Prostate gland (tissue), 2 donors: Measurements from ENCODE around the gene FNDC10. TPM values are rescaled to one million over a fixed set of nuclear protein-coding genes. Genes with fewer than 3 reads are reported as not detected.
"Not testable (repeated sequence)": the region's sequence is repeated elsewhere in the genome, so short reads cannot be mapped to it uniquely, and the experiment has no call there.

Source experiments
- DNase-seq: peaks from one replicate; pipeline ENCODE4 v3.0.0-alpha.2; 2019; ENCODE audit warnings: low spot score
- H3K27ac ChIP-seq, 2 donors: fragments of 200-600 bp; sonication (generic); 2 replicates each; pipeline ENCODE4 v1.5.1; 2017 to 2019
- H3K27me3 ChIP-seq: fragments of 200-600 bp; sonication (generic); replicated peaks from 2 replicates; pipeline ENCODE4 v1.5.1; 2019; ENCODE audit not compliant: insufficient read depth
- H3K36me3 ChIP-seq, 2 donors: fragments of 200-600 bp; sonication (generic); 1 replicate in 1 of 2; 2 replicates in 1 of 2; pipeline versions ENCODE4 v1.5.1 to v1.8.1; 2017 to 2019
- H3K4me1 ChIP-seq: fragments of 200-600 bp; sonication (generic); replicated peaks from 2 replicates; pipeline ENCODE4 v1.5.1; 2019
- H3K4me3 ChIP-seq, 2 donors: fragments of 200-600 bp; sonication (generic); 2 replicates each; pipeline ENCODE4 v1.5.1; 2017 to 2019
- H3K9me3 ChIP-seq: fragments of 200-600 bp; sonication (generic); 2 replicates; pipeline ENCODE4 v1.5.1; 2017
- CTCF ChIP-seq, 4 experiments: fragments of 200-600 bp in 2 of 4; fragments of 450-650 bp in 2 of 4; sonication (generic) in 2 of 4; IDR thresholded peaks; 1 replicate in 3 of 4; 2 replicates in 1 of 4; pipeline ENCODE4 v1.5.1; 2016 to 2019; ENCODE audit warnings: antibody characterized with exemption in 4 of 4, mild to moderate bottlenecking in 2 of 4, moderate library complexity in 2 of 4
- POLR2A ChIP-seq: fragments of 450-650 bp; IDR thresholded peaks from one replicate; pipeline ENCODE4 v1.6.1; 2016; ENCODE audit warnings: antibody characterized with exemption, mild to moderate bottlenecking
- POLR2AphosphoS5 ChIP-seq: sonication (generic); formaldehyde crosslinking; IDR thresholded peaks from one replicate; pipeline ENCODE4 v1.6.1; 2017; ENCODE audit warnings: antibody characterized with exemption
- WGBS: methylation state at CpG from one replicate; pipeline ENCODE4 v1.1.5; 2018; 5-methylcytosine and 5-hydroxymethylcytosine counted together
- intact Hi-C: fragments of 100-400 bp; cut with DNase I; formaldehyde crosslinking; loops from one replicate; pipeline ENCODE4 v1.14.2; 2022
- total RNA-seq, 2 donors: library from RNA; depleted of rRNA; stranded (reverse); fragments of >200 nt; gene quantifications; one replicate each; pipeline ENCODE4 v1.1.0, GENCODE V29; 2016

FNDC10 gene
- total RNA-seq, 2 donors from 2014 or later = 3.5 to 33.3 TPM

- H3K4me1 ChIP-seq, DNase-seq, intact Hi-C loops, H3K4me3 ChIP-seq, H3K36me3 ChIP-seq, H3K27me3 ChIP-seq, H3K27ac ChIP-seq, H3K9me3 ChIP-seq: not testable (repeated sequence)
- WGBS = 98% methylated on average over 10 of the region's 13 CpGs
These were observed 34.7 kb upstream of the FNDC10 start for GRCh38 chr1:1634613-1635012.

GRCh38 chr1:1633409-1633808 lies 33.5 kb upstream of the FNDC10 start:
- no CpG with 5 or more reads among the region's 35 CpGs for WGBS
- intact Hi-C loops, H3K27ac ChIP-seq, H3K36me3 ChIP-seq, H3K4me1 ChIP-seq, H3K27me3 ChIP-seq, H3K9me3 ChIP-seq, DNase-seq, H3K4me3 ChIP-seq: not testable (repeated sequence)

- 4% methylated on average over 38 of the region's 48 CpGs for WGBS
- peak within 1 kb of the TSS; percentile 42 to 66 for H3K27ac ChIP-seq
- peak within 1 kb of the TSS in 1 of 2 donors; percentile 8 for H3K4me3 ChIP-seq
- no peaks in the 10 kb centered on the region for H3K9me3 ChIP-seq
- intact Hi-C loops = no loop called here
- no peaks in the 10 kb centered on the region for H3K36me3 ChIP-seq
- peaks cover 9% of the 10 kb centered on the region for H3K27me3 ChIP-seq
- no peak for TF ChIP-seq CTCF (IDR thresholded peaks at IDR 0.05)
- TF ChIP-seq POLR2AphosphoS5 = no peak
- no peak for TF ChIP-seq POLR2A
- no peaks in the 10 kb centered on the region for H3K4me1 ChIP-seq
- no peak for DNase-seq
These were observed 32.0 kb upstream of the FNDC10 start, which contains the start of gene MMP23B for GRCh38 chr1:1631782-1632420. Gene MMP23B (plus strand): TSS chr1:1632173. CDS start chr1:1632219, 46 bp downstream.

- intact Hi-C loops = no loop called here
- peak overlapping the region; percentile 48 to 66 for H3K27ac ChIP-seq
- no peaks in the 10 kb centered on the region for H3K9me3 ChIP-seq
- WGBS = 8% methylated on average over 28 of the region's 79 CpGs
- peaks cover 9% of the 10 kb centered on the region for H3K27me3 ChIP-seq
- no peaks in the 10 kb centered on the region for H3K4me1 ChIP-seq
- no peaks in the 10 kb centered on the region for H3K36me3 ChIP-seq
- DNase-seq = no peak
- peak overlapping the region in 1 of 2 donors; percentile 8 for H3K4me3 ChIP-seq
- TF ChIP-seq CTCF (IDR thresholded peaks at IDR 0.05) (no peak), POLR2A (no peak), POLR2AphosphoS5 (no peak)
These were observed 31.2 kb upstream of the FNDC10 start for GRCh38 chr1:1630965-1631781.

- no peak for TF ChIP-seq CTCF (IDR thresholded peaks at IDR 0.05)
- TF ChIP-seq POLR2A = peak; percentile 18
- TF ChIP-seq POLR2AphosphoS5 = peak; percentile 24
- Histone ChIP-seq H3K27me3 (peaks cover 9% of the 10 kb centered on the region), H3K27ac (peak overlapping the region; percentile 48 to 66), H3K4me1 (no peaks in the 10 kb centered on the region), H3K36me3 (no peaks in the 10 kb centered on the region), H3K4me3 (no peak overlapping the region), H3K9me3 (no peaks in the 10 kb centered on the region)
- 13% methylated on average over 46 of the region's 81 CpGs for WGBS
- intact Hi-C loops = no loop called here
- peak; percentile 46 for DNase-seq
These were observed 30.4 kb upstream of the FNDC10 start for GRCh38 chr1:1630191-1630964.
